Upper lobe of left lung (tissue), 4 donors: Measurements from ENCODE around the gene EVC.

ENCODE experiments used
- CTCF ChIP-seq, 6 experiments: fragments of 450-650 bp in 4 of 6; fragments of 200-600 bp in 2 of 6; sonication (generic) in 2 of 6; IDR thresholded peaks; one replicate each; pipeline ENCODE4 v1.5.1; 2016 to 2019; ENCODE audit warnings: antibody characterized with exemption in 6 of 6
- EP300 ChIP-seq, 4 donors: sonication (generic); formaldehyde crosslinking; IDR thresholded peaks; one replicate each; pipeline ENCODE4 v1.5.1; 2017; ENCODE audit warnings: antibody characterized with exemption in 4 of 4, control low read depth in 2 of 4

DNA sequence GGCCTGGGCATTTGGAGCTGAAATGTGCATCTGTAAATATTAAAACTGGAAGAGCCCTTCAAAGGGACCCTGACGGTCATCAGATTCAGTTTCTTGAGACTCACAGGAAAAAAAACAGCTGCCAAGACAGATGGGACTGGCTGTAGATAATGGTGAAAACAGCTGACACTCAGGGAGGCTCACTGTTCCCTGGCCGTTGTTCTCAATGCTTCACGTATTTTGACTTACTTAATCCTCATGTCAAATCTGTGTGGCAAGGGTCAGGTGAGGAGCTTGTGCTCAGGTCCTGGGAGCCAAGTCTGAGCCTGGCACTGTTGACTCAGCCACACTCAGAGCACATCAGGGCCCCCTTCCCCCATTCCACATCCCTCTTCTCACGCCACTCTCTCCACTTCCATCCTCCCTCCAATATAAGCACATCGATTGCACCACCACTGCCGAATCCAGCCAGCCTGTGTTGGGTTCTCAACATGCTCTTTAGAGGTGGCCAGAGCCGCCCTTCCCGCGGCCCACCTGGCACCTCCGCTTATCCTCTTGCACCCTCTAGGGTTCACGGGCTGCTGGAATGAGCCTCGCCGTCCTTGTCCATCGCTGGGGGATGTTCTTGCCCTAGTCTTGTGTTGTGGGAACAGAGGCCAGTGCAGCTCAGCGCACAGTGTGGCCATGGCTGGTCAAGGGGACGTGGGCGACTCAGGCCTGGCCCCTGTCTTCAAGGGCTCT, 40.1 kb downstream of the EVC start:
- TF ChIP-seq CTCF (IDR thresholded peaks at IDR 0.05) (no peak), EP300 (IDR thresholded peaks at IDR 0.05) (no peak)
